GM08714 (cell line): ENCODE results near the gene LENG8.
"Not testable (repeated sequence)": the region's sequence is repeated elsewhere in the genome, so short reads cannot be mapped to it uniquely, and the experiment has no call there.

Experiments used
- H3K4me3 ChIP-seq: fragments of 200-500 bp; sonication (Bioruptor generic); 2 replicates; pipeline ENCODE4 v1.5.1; 2014; ENCODE audit warnings: mild to moderate bottlenecking, low read length, inconsistent platforms
- ZNF274 ChIP-seq: IDR thresholded peaks from 2 replicates; pipeline ENCODE4 v1.6.1; 2012; ENCODE audit warnings: mild to moderate bottlenecking, low read depth, low read length

Gene LENG8

DNA sequence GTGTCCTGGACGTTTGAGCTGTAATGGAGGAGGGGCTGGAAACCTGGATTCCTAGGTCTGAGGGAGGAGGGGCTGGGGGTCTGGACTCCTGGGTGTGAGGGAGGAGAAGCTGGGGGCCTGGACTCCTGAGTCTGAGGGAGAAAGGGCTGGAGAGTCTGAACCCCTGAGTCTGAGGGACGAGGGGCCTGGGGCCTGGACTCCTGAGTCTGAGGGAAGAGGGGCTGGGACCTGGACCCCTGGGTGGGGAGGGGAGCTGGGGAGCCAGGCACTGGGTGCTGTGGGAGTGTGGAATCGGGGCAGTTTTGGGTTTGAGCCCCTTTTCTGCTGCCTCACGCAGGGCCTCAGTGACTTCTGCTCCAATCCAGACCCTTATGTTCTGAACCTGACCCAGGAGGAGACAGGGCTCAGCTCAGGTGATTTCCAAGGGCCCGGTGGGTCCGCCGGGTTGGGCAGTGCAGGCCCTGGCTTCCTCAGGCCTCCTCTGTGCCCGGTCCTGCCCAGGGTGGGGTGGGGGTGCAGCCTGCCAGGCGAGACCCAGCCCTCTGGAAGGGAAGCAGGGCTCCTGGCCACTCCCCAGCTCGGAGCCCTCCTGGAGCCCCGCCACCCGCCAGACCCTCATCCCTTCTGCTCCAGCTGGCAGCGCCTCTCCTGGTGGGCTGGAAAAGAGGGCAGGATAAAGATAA, 19.3 kb upstream of the LENG8 start:
- H3K4me3 ChIP-seq: no peak overlapping the region
- TF ChIP-seq ZNF274: no peak

DNA sequence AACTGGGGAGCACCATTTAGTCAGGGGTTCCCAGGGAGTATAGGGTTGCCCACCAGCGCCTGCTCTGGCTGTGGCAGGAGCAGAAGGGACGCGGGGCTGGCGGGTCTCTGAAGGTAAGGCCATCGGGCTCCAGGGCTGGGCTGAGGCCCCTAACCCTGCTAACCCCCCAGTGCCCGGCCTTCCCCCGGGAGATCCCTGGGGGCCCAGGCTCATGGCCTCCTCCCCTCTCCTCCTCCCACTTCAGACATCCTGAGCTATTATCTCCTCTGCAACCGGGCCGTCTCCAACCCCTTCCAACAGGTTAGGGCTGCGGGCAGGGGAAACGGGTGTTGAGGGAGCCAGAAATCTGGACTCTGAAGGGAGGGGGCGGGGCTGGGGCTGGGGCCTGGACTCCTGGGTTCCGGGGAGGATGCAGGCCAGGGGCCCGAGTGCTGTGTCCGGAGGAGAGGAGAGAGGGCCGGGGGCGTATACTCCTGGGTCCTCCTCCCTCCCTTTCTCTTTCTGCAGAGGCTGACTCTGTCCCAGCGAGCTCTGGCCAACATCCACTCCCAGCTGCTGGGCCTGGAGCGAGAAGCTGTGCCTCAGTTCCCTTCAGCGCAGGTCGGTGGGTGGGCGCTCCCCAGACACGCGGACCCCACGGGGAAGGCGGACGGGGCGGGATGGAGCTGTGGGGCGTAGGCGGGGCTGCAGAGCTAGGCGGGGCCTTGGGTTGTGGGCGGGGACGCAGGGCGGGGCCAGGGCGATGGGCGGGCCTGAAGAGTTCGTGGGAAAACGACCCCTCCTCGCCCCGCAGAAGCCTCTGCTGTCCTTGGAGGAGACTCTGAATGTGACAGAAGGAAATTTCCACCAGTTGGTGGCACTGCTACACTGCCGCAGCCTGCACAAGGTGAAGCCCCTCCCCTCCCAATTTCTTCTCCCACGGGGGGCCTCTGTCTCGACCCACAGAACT, 18.4 kb upstream of the LENG8 start:
- TF ChIP-seq ZNF274: no peak
- H3K4me3 ChIP-seq: no peak overlapping the region

DNA sequence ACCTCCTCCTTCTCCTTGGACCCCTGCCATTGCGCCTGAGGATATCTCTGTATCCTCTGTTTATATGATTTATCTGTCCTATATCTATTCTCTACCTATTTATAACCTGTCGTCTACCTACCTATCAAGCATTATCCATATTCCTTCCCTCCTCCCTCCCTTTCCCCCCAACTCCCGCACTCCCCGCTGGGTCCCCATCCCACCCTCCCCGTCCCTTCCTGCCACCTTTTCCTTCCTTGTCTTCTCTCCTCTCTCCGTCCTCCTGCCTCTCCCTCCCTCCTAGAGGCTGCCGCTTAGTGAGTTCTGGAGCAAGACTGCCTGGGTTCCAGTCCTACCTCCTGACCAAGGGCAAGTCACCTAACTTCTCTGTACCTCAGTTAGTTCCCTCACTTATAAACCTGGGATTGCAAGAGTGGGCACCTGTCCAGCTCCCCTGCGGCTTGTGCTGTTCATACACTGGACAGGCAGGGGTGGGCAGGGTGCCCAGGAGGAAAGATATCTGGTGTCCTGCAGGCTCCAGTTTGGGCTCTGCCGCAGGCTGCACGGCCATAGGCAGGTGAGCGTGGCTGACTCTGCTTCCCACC, 17.7 kb upstream of the LENG8 start:
- no peak overlapping the region for H3K4me3 ChIP-seq
- TF ChIP-seq ZNF274: no peak

DNA sequence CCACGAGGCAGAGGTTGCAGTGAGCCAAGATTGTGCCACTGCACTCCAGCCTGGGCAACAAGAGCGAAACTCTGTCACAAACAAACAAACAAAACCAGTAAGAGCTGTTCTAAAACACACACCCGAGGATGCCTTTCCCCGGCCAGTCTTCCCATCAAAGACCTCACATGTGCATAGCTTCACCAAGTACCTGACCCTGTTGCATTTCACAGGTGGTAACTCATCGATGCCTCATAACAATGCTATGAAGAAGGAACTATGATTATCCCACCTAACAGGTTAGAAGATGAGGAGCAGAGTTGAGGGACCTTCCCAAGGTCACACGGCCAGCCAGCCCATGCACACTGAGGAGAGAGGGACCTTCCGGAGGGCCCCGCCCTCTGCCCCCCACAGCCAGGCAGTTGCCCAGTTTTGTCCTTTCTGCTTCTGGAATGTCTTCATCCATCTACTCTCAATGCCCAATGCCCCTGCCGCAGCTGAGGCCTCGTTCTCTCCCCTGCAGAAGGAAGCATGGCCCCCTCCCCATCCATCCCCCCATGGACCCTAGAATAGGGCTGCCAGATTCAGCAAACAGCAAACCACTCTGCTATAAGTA, 16.8 kb upstream of the LENG8 start:
- no peak overlapping the region for H3K4me3 ChIP-seq

DNA sequence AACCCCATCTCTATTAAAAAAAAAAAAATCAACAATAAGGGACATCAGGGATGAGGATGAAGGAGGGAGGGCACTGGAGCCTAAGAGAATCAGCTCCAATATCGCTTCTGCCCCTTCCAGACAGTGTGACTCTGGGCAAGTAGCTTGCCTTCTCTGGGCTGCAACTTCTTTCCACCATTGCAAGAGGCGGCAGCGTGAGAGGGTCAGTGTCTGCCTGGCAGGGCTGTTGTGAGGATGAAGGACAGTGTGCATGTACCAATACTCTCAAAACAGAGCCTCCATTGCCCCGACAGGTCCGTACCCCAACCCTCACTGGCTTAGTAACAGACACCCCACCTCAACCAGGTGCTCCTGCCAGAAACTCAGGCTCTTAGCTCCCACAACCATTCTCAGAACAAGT, 15.3 kb upstream of the LENG8 start:
- TF ChIP-seq ZNF274: no peak
- H3K4me3 ChIP-seq: no peak overlapping the region

More for the DNA sequence above, 16.8 kb upstream of the LENG8 start:
- TF ChIP-seq ZNF274: no peak

DNA sequence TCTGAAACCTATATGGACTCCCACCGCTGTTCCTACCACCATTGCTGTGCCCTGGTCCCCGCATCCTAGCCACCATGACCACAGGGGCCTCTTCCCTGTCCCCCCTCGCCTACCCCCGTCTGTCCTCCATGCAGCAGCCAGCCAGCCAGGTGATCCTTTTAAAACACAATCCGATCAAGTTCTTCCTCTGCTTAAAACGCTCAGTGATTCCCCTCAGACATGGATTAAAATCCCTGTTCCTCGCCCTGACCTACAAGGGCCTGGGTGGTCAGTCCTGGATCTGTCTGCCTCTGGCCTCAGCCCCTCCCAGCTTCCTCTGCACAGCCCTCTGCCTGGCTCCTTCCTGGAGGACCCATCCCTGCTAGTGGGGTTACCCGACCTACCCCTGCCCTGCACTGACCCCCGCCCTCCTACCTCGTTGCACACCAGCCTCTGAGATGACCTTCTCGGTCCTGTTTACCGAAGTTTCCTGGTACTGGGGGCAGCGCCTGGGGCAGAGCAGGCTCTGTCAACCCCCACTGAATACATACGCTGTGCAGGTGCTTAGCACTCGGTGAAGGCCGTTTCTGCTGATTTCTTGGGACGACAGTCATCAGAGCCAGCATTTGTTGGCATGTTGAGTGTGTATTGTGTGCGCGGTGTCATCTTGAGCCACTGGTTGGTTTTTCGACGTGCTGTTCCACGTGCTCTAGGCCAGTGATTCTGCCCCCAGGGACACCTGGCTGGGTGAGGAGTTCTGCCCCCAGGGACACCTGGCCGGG, 14.7 kb upstream of the LENG8 start:
- no peak overlapping the region for H3K4me3 ChIP-seq
- TF ChIP-seq ZNF274: no peak

DNA sequence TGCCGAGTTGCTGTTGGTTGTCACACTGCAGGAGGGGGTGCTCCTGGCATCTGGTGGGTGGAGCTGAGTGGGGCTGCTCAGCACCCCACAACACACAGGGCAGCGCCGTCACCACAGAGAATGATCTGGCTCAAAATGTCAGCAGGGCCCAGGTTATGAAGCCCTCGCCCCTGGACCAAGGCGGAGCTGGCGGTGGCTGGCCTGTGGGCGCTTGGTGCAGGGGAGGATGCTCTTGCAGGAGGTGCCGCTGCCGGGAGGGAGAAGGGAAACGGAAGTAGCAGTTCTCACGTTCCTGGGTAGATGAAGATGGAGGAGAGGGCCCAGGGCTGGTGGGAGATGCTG, 14.2 kb upstream of the LENG8 start:
- no peak for TF ChIP-seq ZNF274
- no peak overlapping the region for H3K4me3 ChIP-seq

DNA sequence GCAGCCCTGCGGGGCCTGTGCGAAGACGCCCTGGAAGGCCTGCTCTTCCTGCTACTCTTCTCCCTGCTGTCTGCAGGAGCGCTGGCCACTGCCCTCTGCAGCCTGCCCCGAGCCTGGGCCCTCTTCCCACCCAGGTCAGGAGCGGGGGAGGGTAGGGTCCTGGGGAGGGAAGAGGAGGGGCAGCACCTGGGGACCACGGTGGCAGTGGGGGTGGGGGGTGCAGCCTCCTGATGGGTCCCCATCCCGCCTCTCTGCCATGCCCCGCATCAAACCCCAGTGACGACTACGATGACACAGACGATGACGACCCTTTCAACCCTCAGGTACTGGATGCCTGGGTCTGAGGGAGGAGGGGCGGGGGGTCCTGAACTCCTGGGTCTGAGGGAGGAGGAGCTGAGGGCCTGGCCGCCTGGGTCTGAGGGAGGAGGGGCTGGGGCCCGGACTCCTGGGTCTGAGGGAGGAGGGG, 13.4 kb upstream of the LENG8 start:
- no peak for TF ChIP-seq ZNF274
- no peak overlapping the region for H3K4me3 ChIP-seq

DNA sequence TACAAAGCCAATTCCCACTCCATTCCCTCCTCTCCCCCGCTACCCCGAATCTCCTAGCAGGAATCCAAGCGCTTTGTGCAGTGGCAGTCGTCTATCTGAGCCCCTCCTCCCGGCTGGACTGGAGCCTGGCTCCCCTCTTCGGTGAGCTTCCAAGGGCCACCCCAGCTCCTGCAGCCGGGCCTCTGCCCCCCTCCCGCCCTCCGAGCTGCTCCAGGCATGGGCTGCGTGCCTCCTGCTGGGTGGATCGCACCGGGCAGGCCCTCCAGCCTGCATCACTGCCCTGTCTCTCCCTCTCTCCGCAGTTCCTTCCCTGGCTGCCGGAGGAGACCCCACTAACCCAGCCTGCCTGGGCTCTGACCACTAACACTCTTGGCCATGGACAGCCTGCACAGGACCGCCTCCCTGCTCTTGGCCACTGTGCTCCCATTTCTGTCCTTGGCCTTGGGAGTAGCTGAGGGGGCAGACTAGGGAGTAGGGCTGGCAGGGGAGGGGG, 12.9 kb upstream of the LENG8 start:
- no peak overlapping the region for H3K4me3 ChIP-seq

DNA sequence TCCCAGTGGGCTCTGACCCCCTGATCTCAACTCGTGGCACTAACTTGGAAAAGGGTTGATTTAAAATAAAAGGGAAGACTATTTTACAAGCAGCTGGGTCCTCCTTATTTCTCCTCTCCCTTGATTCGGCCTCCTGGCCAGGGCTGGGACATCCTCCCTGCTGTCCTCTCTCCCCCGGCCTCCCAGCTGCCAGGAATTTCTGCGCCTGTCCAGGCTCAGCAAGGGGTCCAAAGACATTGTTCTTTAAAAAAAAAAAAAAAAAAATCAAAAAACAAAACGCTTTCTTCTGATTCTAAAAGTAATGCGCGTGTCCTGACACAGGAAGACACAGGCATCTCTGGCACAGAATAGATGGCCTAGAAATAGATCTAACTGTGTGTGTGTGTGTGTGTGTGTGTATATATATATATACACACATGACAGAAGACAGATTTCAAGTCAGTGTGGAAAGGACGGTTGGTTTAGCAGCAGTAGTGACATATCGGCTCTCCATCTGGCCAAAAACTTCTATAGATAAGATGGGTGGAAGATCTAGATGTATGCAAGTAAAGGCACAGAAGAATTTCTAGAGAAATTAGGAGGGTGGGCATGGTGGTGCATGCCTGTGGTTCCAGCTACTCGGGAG, 12.3 kb upstream of the LENG8 start:
- no peak overlapping the region for H3K4me3 ChIP-seq
- no peak for TF ChIP-seq ZNF274

More for the DNA sequence above, 12.9 kb upstream of the LENG8 start:
- no peak for TF ChIP-seq ZNF274

DNA sequence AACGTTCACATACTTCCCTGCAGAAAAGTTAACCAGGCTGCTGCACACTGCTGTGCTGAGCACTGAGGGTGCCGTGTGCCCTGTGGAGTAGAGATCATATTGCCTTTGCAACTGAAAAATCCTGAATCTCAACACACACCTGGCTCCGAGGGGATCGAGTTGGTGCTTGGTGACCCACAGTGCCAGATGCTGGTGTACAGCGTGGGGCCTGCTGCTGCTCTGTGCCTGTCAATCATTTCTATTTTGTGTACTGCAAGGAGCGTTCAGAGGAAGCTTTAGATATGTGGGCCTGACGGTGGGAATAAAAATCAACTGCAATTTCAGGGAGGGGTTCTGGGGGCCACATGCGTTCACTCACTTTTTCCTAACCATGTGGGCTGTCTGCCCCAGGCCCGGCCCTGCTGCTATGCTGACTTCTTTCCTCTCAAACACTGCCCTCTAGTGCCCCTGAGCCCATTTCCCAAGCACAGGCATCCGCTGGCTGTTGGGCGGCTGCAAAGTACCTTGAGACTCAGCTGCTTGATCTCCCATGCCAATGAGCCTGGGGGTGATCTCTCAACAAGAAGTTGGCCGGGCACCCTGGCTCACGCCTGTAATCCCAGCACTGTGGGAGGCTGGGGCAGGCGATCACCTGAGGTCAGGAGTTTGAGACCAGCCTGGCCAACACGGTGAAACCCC, 9.7 kb upstream of the LENG8 start:
- TF ChIP-seq ZNF274: no peak
- no peak overlapping the region for H3K4me3 ChIP-seq

DNA sequence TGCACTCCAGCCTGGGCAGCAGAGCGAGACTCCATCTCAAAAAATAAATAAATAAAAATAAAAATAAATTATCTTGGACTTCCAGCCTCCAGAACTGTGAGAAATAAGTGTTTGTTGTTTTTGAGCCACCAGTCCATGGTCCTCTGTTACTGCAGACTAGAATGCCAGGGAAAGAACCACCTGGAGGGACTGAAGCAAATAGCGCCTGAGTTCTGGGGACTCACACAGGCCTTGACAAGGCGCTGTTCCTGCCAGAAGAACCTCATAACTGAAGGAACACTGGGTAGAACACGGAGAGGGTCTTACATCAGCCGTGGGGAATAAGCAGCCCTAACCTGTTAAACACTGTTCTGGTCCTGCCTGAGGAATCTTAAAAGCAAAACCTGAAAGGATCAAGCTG, 8.4 kb upstream of the LENG8 start:
- TF ChIP-seq ZNF274: no peak
- no peak overlapping the region for H3K4me3 ChIP-seq

DNA sequence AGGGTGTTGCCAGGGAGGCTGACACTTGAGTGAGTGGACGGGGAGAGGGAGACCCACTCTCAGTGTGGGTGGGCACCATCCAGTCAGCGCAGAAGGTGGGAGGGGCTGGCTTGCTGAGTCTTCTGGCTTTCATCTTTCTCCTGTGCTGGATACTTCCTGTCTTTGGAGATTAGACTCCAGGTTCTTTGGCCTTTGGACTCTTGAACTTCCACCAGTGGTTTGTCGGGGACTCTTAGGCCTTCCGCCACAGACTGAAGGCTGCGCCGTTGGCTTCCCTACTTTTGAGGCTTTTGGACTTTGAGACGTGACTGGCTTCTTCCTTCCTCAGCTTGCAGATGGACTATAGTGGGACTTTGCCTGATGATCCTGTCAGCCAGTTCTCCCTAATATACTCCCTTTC, 4.3 kb upstream of the LENG8 start:
- no peak for TF ChIP-seq ZNF274
- no peak overlapping the region for H3K4me3 ChIP-seq

DNA sequence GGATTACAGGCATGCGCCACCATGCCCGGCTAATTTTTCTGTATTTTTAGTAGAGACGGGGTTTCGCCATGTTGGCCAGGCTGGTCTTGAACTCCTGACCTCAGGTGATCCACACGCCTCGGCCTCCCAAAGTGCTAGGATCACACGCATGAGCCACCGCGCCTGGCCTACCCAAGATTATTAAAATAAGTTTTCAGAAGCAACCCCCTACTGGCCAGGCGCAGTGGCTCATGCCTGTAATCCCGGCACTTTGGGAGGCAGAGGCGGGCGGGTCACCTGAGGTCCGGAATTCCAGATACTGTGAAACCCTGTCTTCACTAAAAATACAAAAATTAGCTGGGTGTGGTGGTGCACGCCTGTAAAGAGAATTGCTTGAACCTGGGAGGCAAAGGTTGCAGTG, 2.6 kb upstream of the LENG8 start:
- not testable (repeated sequence) for H3K4me3 ChIP-seq
